Measurements from ENCODE around the gene SLIT3.

GRCh38 chr5:168651648-168652047, 649.3 kb downstream of the SLIT3 start:
- TF ChIP-seq BHLHE40 (IDR thresholded peaks at IDR 0.05; ENCODE audit: borderline replicate concordance) (no peak), PKNOX1 (IDR thresholded peaks at IDR 0.05) (no peak), CTBP1 (IDR thresholded peaks at IDR 0.05; ENCODE audit: borderline replicate concordance) (no peak), FOXK2 (IDR thresholded peaks at IDR 0.05) (no peak), HDGF (IDR thresholded peaks at IDR 0.05; ENCODE audit: borderline replicate concordance) (no peak), FOXA1 (IDR thresholded peaks at IDR 0.05) (no peak), SP1 (IDR thresholded peaks at IDR 0.05) (no peak), FOXM1 (IDR thresholded peaks at IDR 0.05; ENCODE audit: borderline replicate concordance) (no peak), LEF1 (IDR thresholded peaks at IDR 0.05; ENCODE audit: borderline replicate concordance) (no peak)
